HG02588 (cell line): ENCODE measurements around the gene ACSL4.

Experiments used
- ATAC-seq: cut with Tn5 transposase; IDR thresholded peaks from one replicate; pipeline ENCODE4 v1.9.1; 2021; ENCODE audit warnings: mild to moderate bottlenecking, moderate library complexity; ENCODE audit not compliant: unreplicated experiment

Gene ACSL4

DNA sequence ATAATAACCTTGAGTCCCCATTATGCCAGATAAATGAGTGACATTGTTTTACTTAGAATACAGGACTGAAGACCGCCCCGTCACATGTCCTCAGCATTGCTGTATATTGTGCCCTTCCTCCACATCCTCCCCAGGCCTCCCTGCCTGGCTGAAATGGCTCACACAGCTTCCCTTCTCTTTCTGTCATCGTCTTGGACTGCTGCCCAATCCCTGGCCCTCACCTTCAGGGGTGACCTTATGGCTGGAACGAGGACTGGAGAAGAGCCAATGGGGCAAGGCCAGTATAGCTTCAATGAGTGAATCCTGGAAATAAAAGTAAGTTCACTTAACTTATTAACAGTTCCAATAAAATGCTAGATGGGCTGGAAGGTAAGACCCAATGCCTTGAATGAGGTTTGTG lies 110.8 kb downstream of the ACSL4 start:
- ATAC-seq: no peak

DNA sequence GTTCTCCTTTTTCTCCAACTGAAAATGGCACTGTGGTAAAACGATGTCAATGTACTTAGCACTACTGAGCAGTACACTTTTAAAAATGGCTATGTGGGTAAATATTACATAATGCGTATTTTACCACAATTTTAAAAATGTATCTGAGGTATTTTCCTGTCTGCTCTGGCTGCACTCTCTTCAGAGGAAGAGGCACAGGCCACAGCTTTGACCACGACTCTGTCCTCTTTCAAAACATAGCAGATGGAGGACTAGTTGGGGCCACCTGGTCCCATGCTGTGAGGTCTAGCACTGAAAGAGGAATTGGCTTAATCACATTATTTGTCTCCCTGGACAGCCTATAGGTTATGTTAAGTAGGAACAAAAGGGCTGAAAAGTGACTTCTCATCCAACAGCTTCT lies 113.3 kb downstream of the ACSL4 start:
- no peak for ATAC-seq

DNA sequence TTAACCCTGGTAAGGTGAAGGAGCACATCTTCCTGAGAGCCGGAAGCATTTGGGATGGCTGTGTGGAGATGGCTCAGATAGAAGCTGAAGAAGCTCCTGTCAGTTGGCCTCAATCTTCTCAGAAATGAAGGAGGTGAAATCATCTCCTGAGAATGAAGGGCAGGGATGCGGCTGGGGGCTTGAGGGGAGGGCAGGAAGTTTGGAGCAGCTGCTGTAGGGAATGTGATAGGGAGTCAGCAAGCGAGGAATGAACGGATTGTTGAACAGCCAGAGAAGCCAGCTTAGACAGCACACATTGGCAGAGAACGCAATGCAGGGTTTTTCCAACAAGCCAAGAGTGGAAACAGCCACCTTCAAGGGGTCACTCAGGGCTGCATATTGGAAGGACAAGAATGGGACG lies 118.1 kb downstream of the ACSL4 start:
- ATAC-seq: no peak

DNA sequence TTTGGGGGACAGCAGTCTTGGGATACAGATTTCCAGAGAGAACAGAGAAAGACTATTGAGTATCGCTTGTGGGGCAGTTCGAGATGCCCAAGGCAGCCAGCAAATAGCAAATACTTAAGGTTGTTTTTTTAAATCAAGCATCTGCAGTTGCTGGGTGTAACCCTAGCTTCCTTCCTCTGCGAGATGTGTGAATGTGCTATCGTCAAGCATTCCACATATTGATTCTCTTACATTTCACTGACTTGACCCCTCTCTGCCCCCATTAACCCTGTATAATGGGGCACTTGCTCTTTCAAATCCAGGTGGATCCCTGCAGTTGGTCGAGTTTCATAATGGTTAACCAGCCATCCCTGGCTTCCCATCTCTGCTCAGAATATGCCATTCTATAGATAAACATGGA lies 131.6 kb downstream of the ACSL4 start:
- ATAC-seq: no peak

DNA sequence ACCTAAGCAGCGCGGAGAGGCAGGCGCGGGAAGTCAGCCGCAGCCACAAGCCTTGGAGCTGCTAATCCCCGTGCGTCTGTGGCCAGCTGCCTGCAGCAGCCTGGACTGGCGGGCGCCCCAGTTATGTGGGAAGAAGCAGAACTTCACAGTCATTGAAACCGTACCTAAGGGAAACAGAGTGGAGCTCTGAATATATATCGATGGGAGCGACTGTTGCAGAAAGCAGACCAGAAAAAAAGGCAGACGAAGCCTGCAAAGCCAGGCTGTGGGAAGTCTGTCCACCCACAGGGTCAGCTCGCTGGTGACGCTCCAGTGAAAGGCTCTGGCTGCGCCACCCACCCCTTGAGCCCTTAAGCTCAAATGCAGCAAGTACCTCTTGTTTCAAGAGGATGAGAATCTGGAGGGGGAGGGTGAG lies 132.8 kb downstream of the ACSL4 start:
- no peak for ATAC-seq

DNA sequence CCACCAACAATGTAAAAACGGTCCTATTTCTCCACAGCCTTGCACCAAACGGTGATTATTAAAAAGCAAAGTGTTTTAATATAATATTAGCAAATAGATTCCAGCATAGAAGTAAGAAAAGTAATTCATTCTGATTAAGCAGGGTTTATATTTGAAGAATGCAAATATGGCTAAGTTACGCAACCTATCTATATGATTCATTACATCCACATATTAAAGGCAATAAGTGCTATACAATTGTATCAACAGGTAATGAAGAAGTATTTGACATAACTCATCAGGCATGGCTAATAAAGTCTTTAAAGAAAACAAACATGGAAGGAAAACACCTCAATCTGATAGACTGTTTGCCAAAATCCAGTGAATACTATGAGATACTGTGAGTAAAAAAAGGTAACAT lies 137.0 kb downstream of the ACSL4 start:
- no peak for ATAC-seq
